Panc1 (cell line): ENCODE data around the gene FAM184B. TPM values are rescaled to one million over a fixed set of nuclear protein-coding genes. Genes with fewer than 3 reads are reported as not detected.

Experiments used
- ATAC-seq: fragments of 200-7000 bp; cut with Tn5 transposase; 2 replicates; pipeline ENCODE4 v1.9.1; 2020; ENCODE audit warnings: mild to moderate bottlenecking, moderate library complexity
- BruUV-seq: library from RNA; stranded (reverse); fragments of 400-500 nt; replicated peaks from 2 replicates; lab custom pipeline; 2021; lab: Mats Ljungman, UMichigan
- CTCF ChIA-PET: fragments of 300-600 bp; sonication (Branson Sonifier 250); formaldehyde crosslinking; loops from one replicate; lab custom pipeline; 2022; ENCODE audit warnings: antibody characterized with exemption; lab: Charles Lee
- POLR2A ChIA-PET: fragments of 300-600 bp; sonication (Branson Sonifier 250); formaldehyde crosslinking; loops from one replicate; lab custom pipeline; 2022; ENCODE audit warnings: antibody characterized with exemption; lab: Charles Lee
- DNase-seq: peaks from one replicate; pipeline ENCODE4 v3.0.0-alpha.2; 2010; ENCODE audit warnings: low read depth, low spot score
- H3K27ac ChIP-seq: 2 replicates; pipeline ENCODE4 v1.5.1; 2011; ENCODE audit warnings: mild to moderate bottlenecking, low read length, inconsistent platforms
- H3K27me3 ChIP-seq: fragments of 200-500 bp; sonication (Bioruptor generic); 2 replicates; pipeline ENCODE4 v1.6.0; 2014; ENCODE audit warnings: low read length, inconsistent platforms; ENCODE audit not compliant: control insufficient read depth, insufficient read depth
- H3K36me3 ChIP-seq: fragments of 200-500 bp; sonication (Bioruptor generic); 2 replicates; pipeline ENCODE4 v1.5.1; 2014; ENCODE audit warnings: inconsistent platforms, mild to moderate bottlenecking, low read length, moderate library complexity; ENCODE audit not compliant: control insufficient read depth, insufficient read depth
- H3K4me1 ChIP-seq: 2 replicates; pipeline ENCODE4 v1.5.1; 2011; ENCODE audit warnings: inconsistent platforms, mild to moderate bottlenecking, low read length, moderate library complexity; ENCODE audit not compliant: control insufficient read depth, insufficient read depth
- H3K4me3 ChIP-seq, 2 experiments: 2 replicates each; pipeline ENCODE4 v1.5.1; 2011 to 2012; ENCODE audit warnings: low read depth in 2 of 2, low read length in 2 of 2, mild to moderate bottlenecking in 2 of 2, inconsistent platforms in 1 of 2, moderate library complexity in 1 of 2
- H3K9me3 ChIP-seq: fragments of 200-500 bp; sonication (Bioruptor generic); 2 replicates; pipeline ENCODE4 v1.5.1; 2014; ENCODE audit warnings: low read depth, mild to moderate bottlenecking, inconsistent platforms, low read length, moderate library complexity; ENCODE audit not compliant: control insufficient read depth, insufficient read depth
- POLR2AphosphoS5 ChIP-seq: IDR thresholded peaks from 2 replicates; pipeline ENCODE4 v1.6.1; 2012; ENCODE audit warnings: mild to moderate bottlenecking, low read depth, low read length, moderate library complexity
- SIN3A ChIP-seq: IDR thresholded peaks from 2 replicates; pipeline ENCODE4 v1.6.1; 2012; ENCODE audit warnings: low read depth, mild to moderate bottlenecking, low read length, moderate library complexity, borderline replicate concordance; ENCODE audit not compliant: insufficient read depth
- TCF7L2 ChIP-seq: IDR thresholded peaks from 2 replicates; pipeline ENCODE4 v1.6.1; 2011; ENCODE audit warnings: mild to moderate bottlenecking, low read depth, low read length, inconsistent platforms
- in situ Hi-C: cut with HindIII; loops from 2 replicates; pipeline ENCODE4 v1.10.0; 2016; ENCODE audit warnings: low sequenced_read_pairs, low pct_unique_long_range_greater_than_20kb
- intact Hi-C: fragments of 100-400 bp; cut with micrococcal nuclease; formaldehyde crosslinking; loops from one replicate; pipeline ENCODE4 v1.10.0; 2022; ENCODE audit not compliant: unreplicated experiment
- total RNA-seq: library from RNA; stranded (reverse); gene quantifications from one replicate; pipeline ENCODE4 v1.2.1, GENCODE V29; 2021; ENCODE audit not compliant: unreplicated experiment
- TF ChIP-seq, protein P1 (sequence below): fragments of 450-650 bp; IDR thresholded peaks from 2 replicates; pipeline ENCODE4 v1.5.1; 2017; ENCODE audit warnings: mild to moderate bottlenecking
- TF ChIP-seq, protein P2 (sequence below), 2 experiments: IDR thresholded peaks; 2 replicates each; pipeline ENCODE4 v1.6.1; 2011 to 2012; ENCODE audit warnings: low read depth in 2 of 2, control low read depth in 1 of 2, low read length in 1 of 2, mild to moderate bottlenecking in 1 of 2, moderate library complexity in 1 of 2; ENCODE audit not compliant: insufficient read depth in 1 of 2

Gene FAM184B
- total RNA-seq, 1 experiment from 2014 or later, result 0.03 TPM

DNA sequence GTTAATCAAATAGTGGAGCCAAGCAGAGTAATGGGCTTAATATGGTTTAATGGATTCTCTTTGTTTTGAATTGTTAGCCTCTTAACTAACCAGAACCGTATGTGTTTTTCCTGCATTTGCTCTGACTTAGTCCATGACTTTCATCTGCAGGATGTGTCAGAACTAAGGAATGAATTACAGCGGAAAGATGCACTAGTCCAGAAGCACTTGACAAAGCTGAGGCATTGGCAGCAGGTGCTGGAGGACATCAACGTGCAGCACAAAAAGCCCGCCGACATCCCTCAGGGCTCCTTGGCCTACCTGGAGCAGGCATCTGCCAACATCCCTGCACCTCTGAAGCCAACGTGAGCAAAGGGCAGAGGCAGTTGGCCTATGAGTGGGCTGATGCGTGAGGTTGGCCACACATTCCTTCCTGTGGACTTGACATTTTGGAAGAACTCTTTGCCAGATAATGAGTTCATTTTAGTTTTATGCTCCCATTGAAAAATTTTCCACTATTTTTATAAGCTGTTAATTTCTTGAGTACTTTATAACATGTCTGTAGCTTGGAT is 157.9 kb downstream of the FAM184B start:
- intact Hi-C loops (no loop called here), in situ Hi-C loops (no loop called here)
- Histone ChIP-seq H3K27ac (no peak overlapping the region), H3K4me1 (no peaks in the 10 kb centered on the region), H3K27me3 (no peaks in the 10 kb centered on the region), H3K36me3 (peaks cover 18% of the 10 kb centered on the region), H3K9me3 (no peaks in the 10 kb centered on the region), H3K4me3 (no peak overlapping the region)
- CTCF ChIA-PET, result no interaction called here
- no peak for ATAC-seq
- no peak for DNase-seq
- POLR2A ChIA-PET, result interaction anchor here (0.7 kb wide), 1 partner anchor 9 kb away, joined by 4 read pairs; the partner anchor contains the start of gene MED28
- TF ChIP-seq POLR2AphosphoS5, result no peak
- TF ChIP-seq, protein P1, sequence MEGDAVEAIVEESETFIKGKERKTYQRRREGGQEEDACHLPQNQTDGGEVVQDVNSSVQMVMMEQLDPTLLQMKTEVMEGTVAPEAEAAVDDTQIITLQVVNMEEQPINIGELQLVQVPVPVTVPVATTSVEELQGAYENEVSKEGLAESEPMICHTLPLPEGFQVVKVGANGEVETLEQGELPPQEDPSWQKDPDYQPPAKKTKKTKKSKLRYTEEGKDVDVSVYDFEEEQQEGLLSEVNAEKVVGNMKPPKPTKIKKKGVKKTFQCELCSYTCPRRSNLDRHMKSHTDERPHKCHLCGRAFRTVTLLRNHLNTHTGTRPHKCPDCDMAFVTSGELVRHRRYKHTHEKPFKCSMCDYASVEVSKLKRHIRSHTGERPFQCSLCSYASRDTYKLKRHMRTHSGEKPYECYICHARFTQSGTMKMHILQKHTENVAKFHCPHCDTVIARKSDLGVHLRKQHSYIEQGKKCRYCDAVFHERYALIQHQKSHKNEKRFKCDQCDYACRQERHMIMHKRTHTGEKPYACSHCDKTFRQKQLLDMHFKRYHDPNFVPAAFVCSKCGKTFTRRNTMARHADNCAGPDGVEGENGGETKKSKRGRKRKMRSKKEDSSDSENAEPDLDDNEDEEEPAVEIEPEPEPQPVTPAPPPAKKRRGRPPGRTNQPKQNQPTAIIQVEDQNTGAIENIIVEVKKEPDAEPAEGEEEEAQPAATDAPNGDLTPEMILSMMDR, result no peak
- TF ChIP-seq, protein P2, sequence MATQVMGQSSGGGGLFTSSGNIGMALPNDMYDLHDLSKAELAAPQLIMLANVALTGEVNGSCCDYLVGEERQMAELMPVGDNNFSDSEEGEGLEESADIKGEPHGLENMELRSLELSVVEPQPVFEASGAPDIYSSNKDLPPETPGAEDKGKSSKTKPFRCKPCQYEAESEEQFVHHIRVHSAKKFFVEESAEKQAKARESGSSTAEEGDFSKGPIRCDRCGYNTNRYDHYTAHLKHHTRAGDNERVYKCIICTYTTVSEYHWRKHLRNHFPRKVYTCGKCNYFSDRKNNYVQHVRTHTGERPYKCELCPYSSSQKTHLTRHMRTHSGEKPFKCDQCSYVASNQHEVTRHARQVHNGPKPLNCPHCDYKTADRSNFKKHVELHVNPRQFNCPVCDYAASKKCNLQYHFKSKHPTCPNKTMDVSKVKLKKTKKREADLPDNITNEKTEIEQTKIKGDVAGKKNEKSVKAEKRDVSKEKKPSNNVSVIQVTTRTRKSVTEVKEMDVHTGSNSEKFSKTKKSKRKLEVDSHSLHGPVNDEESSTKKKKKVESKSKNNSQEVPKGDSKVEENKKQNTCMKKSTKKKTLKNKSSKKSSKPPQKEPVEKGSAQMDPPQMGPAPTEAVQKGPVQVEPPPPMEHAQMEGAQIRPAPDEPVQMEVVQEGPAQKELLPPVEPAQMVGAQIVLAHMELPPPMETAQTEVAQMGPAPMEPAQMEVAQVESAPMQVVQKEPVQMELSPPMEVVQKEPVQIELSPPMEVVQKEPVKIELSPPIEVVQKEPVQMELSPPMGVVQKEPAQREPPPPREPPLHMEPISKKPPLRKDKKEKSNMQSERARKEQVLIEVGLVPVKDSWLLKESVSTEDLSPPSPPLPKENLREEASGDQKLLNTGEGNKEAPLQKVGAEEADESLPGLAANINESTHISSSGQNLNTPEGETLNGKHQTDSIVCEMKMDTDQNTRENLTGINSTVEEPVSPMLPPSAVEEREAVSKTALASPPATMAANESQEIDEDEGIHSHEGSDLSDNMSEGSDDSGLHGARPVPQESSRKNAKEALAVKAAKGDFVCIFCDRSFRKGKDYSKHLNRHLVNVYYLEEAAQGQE (IDR thresholded peaks at IDR 0.05; ENCODE audit: insufficient read depth in 1 of 2, low read depth in 2 of 2, low read length in 1 of 2), result no peak
- TF ChIP-seq SIN3A, result no peak
- TF ChIP-seq TCF7L2, result no peak
- no TSS peak for BruUV-seq

DNA sequence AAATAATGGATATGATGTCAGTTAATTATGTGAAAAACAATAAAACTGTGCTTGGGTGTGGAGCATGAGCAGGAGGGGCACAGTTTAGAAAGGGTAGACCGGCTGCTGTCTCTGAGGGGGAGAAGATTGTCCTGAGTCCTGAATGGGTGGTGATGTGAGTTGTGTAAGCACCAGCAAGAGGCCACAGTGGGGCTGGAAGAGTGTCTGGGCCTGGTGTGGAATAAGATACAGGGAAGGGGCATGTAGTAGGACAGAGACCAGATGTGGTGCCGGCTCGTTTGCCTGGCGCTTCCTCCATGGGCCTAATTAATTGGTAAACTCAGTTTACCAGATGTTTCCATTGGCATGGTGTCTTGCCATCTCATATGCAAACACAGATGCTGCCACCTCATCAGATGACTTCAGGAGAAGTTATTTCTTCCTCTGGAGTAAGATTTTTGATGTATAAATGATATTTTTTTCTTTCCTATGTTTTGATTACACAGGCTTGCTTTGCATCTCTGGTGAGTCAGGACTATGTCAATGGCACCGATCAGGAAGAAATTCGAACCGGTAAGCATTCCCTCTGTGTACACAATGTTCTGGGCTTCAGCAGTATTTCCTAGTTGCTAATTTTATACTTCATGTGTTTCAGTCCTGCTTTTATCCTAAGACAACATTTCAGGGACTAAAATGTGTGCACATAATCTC is 161.9 kb downstream of the FAM184B start:
- TF ChIP-seq, protein P1, result no peak
- no peak overlapping the region for H3K27ac ChIP-seq
- no peaks in the 10 kb centered on the region for H3K9me3 ChIP-seq
- H3K27me3 ChIP-seq, result no peaks in the 10 kb centered on the region
- peaks cover 23% of the 10 kb centered on the region for H3K36me3 ChIP-seq
- DNase-seq (no peak), ATAC-seq (no peak)
- no TSS peak for BruUV-seq
- H3K4me3 ChIP-seq, result no peak overlapping the region
- H3K4me1 ChIP-seq, result no peaks in the 10 kb centered on the region
- ChIA-PET POLR2A (no interaction called here), CTCF (no interaction called here)
- intact Hi-C loops, result no loop called here
- in situ Hi-C loops, result no loop called here
